ENCODE data around the gene CCNYL1.
"Not testable (repeated sequence)": the region's sequence is repeated elsewhere in the genome, so short reads cannot be mapped to it uniquely, and the experiment has no call there.

DNA sequence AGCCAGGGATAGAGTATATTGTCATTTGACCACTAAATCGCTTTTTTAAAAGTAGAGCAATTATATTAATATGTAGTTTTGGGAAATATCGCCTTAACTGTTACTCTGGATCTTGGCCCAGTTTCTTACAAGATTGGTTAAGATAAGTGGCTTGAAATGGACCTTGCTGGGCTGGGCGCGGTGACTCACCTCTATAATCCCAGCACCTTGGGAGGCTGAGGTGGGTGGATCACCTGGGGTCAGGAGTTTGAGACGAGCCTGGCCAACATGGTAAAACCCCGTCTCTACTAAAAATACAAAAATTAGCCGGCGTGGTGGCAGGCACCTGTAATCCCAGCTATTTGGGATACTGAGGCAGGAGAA lies 12.0 kb downstream of the CCNYL1 start:
- not testable (repeated sequence) for TF ChIP-seq EZH2 (IDR thresholded peaks at IDR 0.05; ENCODE audit: borderline replicate concordance); EZH2phosphoT487 (IDR thresholded peaks at IDR 0.05; ENCODE audit: low read depth, severe bottlenecking, unreplicated experiment)
- TF ChIP-seq, protein P1, sequence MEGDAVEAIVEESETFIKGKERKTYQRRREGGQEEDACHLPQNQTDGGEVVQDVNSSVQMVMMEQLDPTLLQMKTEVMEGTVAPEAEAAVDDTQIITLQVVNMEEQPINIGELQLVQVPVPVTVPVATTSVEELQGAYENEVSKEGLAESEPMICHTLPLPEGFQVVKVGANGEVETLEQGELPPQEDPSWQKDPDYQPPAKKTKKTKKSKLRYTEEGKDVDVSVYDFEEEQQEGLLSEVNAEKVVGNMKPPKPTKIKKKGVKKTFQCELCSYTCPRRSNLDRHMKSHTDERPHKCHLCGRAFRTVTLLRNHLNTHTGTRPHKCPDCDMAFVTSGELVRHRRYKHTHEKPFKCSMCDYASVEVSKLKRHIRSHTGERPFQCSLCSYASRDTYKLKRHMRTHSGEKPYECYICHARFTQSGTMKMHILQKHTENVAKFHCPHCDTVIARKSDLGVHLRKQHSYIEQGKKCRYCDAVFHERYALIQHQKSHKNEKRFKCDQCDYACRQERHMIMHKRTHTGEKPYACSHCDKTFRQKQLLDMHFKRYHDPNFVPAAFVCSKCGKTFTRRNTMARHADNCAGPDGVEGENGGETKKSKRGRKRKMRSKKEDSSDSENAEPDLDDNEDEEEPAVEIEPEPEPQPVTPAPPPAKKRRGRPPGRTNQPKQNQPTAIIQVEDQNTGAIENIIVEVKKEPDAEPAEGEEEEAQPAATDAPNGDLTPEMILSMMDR (IDR thresholded peaks at IDR 0.05; ENCODE audit: poor library complexity), result not testable (repeated sequence)
